Measurements from ENCODE around the gene PPFIA1.
"Not testable (repeated sequence)": the region's sequence is repeated elsewhere in the genome, so short reads cannot be mapped to it uniquely, and the experiment has no call there.

PPFIA1 gene

DNA sequence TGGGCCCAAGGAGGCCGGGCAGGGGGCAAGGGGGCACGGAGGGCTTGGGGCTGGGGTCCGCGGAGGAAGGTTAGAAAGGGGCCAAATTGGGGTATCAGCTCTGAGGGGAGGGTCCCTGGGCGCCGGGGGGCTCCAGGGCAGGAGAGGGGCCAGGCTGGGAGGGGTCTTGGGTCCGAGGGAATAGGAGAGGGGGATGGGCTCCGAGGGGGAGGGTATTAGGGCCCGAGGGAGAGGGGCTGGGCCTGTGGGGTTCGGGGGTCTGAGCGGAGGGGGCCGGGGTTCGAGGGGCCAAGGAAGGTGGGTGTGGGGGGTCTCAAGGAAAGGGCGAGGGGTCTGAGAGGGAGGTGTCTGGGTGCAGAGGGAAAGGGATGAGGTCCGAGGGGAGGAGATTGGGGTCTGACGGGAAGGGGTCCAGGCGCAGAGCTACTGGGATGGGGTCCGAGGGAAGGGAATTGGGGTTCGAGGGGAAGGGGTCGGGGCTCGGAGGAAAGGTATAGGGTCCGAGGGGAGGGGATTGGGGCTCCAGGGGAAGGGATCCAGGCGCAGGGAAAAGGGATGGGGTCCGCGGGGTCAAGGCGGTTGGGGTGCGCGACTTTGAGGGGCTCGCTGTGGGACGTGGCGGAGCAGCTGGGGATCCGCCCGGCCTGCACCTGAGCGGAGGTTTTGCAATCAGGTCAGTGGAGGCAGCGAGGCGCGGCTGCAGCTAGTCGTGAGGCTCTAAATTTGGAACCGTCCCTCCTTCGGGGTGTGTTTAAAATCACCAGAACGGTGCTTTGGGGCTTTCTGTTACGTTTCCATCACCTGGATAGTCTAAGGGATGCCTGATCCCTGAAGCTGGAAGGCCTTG, 128.6 kb downstream of the PPFIA1 start:
- no peak for DNase-seq

GRCh38 chr11:70399681-70400112, 129.2 kb downstream of the PPFIA1 start:
- no peak for DNase-seq

DNA sequence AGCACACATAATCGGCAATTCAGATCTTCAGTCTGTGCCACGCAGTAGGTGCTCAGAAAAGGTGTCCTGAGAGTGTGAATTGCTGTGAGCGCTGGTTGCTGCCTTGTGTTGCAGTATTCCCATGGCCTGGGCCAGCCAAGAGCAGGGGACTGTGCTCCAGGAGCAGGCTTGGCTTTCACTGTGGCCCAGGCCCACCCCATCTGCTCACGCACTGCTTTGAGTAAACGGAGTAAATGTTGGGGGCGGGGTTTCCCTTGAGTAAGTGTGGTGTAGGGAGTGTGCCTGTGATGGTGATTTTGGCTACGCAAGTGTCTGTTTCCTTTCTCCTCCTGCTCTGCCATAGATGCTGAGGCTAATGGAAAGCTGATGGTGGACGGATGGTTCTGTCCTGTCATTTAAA, 130.2 kb downstream of the PPFIA1 start:
- DNase-seq: peak; percentile 55

- DNase-seq: no peak
Measured at GRCh38 chr11:70402016-70402415, 131.5 kb downstream of the PPFIA1 start.

GRCh38 chr11:70402685-70403084, 132.2 kb downstream of the PPFIA1 start:
- DNase-seq: no peak

DNA sequence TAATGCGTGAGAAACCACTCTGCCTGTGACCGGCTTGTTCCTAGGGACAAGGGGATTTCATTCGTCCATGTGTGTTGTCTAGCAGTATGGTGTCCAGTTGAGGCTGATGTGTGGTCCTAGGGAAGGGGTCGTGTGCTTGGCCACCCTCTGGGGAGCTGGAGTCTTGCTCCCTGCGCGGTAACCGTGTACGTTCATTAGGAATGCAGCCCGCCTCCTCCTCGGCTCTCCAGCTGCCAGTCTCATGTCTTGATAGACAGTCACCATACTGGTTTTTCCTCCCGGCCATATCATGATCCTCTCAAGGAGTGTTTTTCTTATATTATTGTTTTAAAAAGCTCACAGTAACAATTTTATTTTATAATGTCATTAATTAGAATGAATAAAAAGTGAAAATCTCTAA, 133.8 kb downstream of the PPFIA1 start:
- DNase-seq: no peak

- no peak for DNase-seq
Measured at GRCh38 chr11:70405679-70406395, 135.3 kb downstream of the PPFIA1 start.

DNA sequence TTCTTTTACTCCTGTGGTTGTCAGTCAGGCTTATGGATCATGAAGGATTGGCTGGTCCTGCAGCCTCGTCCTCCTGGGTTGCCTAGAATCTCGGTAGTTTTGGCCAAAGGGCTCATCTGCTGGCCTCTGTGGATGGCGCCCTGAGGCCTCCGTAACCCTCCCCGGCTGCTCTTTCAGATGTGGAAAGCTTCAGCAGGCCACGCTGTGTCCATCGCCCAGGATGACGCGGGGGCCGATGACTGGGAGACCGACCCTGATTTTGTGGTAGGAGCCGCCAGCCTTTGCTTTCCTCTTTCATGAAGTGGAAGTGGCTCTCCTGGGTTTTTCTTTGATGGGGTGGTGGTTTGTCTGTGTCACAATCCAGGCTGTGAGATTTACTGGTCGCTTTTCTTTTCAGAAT, 136.6 kb downstream of the PPFIA1 start:
- no peak for DNase-seq

DNA sequence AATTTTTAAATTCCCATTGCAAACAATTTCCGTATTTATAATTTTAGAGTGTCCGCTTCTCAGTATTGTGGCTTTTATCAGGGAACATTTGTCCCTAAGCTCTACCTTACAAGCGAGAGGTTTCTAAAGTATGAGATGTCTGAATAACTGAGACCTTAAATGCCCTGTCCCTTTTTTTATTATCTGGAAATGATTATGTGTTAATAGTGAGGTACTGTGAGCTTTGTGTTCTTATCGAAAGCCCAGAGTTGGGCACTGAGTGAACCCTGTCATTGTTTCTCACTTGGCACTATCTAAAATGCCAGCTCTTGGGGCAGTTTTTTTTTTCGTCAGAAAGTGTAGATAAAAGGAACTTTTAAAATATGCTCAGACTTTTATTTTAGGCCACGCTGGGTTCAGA, 137.3 kb downstream of the PPFIA1 start:
- DNase-seq: no peak

GRCh38 chr11:70408326-70408725, 137.8 kb downstream of the PPFIA1 start:
- not testable (repeated sequence) for DNase-seq

- no peak for DNase-seq
Measured at GRCh38 chr11:70409437-70409836, 138.9 kb downstream of the PPFIA1 start.

DNA sequence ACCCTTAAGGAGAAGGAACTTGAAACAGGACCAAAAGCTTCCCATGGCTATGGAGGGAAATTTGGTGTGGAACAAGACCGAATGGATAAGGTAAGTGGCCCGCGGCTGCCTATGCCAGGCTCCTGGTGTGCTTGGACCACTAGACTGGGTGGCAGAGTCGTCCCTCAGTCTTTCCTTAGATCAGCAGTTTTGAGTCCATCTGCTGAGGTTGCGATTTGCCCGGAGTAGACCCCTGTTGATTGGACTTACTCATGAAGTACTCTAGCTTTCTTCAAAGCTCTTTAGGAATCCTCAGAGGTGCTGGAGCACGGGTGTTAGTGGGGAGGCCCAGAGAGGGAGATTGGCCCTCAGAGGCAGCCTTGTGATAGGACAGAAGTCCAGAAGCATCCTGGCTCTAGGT, 139.4 kb downstream of the PPFIA1 start:
- DNase-seq: no peak

DNA sequence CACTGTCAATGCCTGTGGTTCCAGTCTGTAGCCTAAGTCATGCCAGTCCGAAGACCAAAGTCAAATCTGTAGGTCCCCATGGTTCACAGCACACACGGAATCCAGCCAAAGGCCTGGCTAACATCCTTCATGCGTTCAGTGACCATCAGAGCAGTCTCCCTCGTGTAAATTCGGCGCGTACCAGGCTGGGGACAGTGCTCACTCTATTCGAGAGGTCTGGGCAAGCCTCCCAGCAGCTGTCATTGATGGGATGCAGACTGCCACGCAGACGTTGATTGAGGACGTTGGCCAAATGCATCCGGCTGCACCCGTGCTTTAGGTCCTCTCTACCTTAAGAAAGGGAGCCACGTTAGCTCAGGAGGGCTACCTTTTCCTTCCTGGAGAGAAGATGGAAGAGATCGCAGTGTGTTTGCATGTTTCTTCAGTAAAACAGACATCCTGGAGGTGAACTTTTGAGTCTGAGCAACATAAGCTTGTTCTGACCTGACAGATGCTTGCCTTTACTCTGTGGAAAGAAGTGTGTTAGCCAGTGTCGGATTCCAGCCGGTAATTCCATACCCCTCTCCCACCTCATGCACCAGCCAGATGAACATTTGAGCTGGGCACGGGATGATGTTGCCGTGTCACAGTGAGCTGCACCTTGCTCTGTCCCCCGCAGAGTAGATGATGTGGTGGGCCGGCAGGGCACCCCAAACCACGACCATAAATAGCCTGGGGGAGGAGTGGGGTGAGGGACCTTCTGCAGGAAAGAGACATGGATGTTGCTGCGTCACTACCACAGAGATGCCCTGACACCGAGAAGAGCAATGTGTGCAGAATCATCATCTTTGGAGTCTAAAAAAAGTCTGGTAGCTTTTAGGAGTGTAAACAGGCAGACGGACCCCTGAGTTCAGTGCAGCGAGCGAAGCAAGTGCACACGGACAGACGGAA, 140.1 kb downstream of the PPFIA1 start:
- no peak for DNase-seq

GRCh38 chr11:70411713-70412452, 141.4 kb downstream of the PPFIA1 start:
- DNase-seq: no peak

- DNase-seq: no peak
Measured at GRCh38 chr11:70413151-70413550, 142.7 kb downstream of the PPFIA1 start.

DNA sequence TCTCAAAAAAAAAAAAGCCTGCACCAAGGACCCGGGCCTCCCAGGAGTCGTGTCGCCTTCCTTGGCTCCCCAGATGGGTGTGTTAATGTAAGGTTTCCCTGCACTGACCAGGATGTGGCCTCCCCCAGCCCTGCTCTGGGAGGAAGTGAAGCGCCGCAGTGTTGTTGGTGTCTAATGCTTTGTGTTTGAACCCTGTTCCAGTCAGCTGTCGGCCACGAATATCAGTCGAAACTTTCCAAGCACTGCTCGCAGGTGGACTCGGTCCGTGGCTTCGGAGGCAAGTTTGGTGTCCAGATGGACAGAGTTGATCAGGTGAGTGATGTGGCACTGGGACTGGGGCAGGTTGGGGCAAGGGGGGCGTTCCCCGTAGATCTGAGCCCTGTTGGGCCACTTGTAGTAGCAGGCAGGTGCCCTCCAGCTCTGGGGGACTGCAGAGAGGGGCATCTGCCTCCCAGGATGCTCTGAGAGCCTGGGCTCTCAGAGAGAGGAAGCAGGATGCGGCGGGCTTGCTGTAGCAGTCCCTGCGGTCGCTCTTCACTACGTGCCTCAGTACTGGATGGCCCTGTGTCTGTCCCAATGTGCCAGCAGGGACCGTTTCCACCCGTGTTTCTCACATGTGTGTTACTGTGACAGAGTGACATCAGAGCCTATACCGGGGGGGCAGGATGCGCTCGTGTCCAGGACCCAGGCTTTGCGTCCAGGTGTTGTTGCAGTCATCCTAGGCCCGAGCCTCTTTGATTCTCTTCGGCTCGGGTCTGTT, 144.0 kb downstream of the PPFIA1 start:
- no peak for DNase-seq

- DNase-seq: no peak
Measured at GRCh38 chr11:70415191-70415590, 144.7 kb downstream of the PPFIA1 start.

DNA sequence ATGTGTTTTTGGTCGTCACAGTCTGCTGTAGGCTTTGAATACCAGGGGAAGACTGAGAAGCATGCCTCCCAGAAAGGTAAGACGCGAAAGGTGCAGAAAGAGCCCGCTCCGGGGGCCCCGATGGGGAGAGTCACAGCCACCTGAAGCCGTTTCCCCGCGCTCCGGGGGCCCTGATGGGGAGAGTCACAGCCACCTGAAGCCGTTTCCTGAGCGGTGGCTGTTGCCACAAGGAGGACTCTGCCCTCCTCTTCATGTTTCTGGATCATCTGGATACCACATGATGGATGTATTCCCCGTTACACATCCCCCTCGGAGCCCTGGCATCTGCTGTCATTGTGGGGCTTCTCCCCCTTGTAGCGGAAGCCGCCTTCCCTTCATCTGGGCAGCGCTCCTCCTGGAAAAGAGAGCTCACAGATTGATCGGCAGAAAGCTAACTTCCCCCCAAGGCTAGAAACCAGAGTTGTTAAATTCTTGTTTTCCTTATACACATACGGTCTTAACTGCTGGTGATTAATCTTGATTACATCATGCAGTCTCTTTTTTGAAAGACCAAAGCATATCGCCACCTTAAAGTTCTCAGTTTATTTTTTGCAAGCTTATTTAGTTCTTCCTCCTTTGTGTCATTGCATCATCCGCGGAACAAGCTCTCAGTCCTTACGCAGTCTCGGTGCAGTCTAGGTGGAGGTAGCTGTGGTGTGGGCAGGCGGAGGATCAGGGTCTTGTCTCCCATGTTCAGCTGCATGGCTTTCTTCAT, 145.3 kb downstream of the PPFIA1 start:
- no peak for DNase-seq

DNA sequence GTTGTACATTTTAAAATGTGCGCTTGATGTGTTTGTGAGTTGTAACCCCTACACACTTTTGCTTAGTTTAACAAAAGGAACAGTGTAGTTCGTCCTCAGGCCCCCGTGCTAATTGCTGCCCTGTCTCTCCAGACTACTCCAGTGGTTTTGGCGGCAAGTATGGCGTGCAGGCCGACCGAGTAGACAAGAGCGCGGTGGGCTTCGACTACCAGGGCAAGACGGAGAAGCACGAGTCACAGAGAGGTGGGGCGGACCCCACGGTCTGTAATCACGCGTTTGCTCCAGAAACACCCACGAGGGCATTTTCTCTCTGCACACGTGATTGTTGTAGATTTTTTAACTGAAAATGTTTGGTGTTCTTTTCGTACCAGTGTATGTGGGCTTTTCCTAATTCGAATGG, 146.4 kb downstream of the PPFIA1 start:
- DNase-seq: no peak

- no peak for DNase-seq
Measured at GRCh38 chr11:70418130-70418529, 147.6 kb downstream of the PPFIA1 start.

Data from NCI-H69 (cell line).